AG10803 (cell line): ENCODE data around the gene SPRYD3.
A peak's percentile ranks its signal among the peaks of the same experiment; 100 is the strongest.

Experiments
- DNase-seq: peaks from one replicate; pipeline ENCODE4 v3.0.0; 2010; ENCODE audit warnings: low read depth
- H3K4me3 ChIP-seq: 2 replicates; pipeline ENCODE4 v1.5.1; 2011; ENCODE audit warnings: mild to moderate bottlenecking, low read length, control low read depth
- TF ChIP-seq, protein P1 (sequence below): conservative IDR thresholded peaks from 2 replicates; pipeline ENCODE4 v1.5.1; 2011; ENCODE audit warnings: mild to moderate bottlenecking, low read length, control low read depth, inconsistent platforms

The SPRYD3 gene

GRCh38 chr12:53090105-53090504 lies 10.9 kb upstream of the SPRYD3 start:
- TF ChIP-seq, protein P1, sequence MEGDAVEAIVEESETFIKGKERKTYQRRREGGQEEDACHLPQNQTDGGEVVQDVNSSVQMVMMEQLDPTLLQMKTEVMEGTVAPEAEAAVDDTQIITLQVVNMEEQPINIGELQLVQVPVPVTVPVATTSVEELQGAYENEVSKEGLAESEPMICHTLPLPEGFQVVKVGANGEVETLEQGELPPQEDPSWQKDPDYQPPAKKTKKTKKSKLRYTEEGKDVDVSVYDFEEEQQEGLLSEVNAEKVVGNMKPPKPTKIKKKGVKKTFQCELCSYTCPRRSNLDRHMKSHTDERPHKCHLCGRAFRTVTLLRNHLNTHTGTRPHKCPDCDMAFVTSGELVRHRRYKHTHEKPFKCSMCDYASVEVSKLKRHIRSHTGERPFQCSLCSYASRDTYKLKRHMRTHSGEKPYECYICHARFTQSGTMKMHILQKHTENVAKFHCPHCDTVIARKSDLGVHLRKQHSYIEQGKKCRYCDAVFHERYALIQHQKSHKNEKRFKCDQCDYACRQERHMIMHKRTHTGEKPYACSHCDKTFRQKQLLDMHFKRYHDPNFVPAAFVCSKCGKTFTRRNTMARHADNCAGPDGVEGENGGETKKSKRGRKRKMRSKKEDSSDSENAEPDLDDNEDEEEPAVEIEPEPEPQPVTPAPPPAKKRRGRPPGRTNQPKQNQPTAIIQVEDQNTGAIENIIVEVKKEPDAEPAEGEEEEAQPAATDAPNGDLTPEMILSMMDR: no peak
- DNase-seq: no peak
- H3K4me3 ChIP-seq: no peak overlapping the region

- DNase-seq: no peak
- no peak overlapping the region for H3K4me3 ChIP-seq
- TF ChIP-seq, protein P1: no peak
Measured at GRCh38 chr12:53086361-53086760, 7.2 kb upstream of the SPRYD3 start.

DNA sequence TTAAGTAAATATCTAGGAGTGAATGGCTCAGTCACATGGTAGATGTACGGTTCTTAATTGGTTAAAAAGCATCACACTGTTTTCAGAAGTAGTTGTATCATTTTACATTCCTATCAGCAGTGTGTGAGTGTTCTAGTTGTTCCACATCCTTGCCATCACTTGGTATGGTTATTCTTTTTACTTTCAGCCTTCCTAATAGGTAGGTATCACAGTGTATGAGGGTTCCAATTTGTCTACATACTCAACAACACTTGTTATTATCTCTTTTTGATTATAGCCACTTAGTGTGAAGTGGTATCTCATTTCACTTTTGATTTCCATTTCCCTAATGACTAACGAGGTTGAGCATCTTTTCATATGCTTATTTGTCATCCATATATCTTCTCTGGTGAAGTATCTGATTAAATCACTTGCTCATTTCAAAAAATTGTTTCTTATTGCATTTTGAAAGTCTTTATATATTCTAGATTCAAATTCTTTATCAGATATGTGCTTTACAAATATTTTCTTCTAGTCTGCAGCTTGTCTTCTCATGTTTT lies 3.5 kb upstream of the SPRYD3 start:
- DNase-seq: no peak
- no peak overlapping the region for H3K4me3 ChIP-seq
- TF ChIP-seq, protein P1: no peak

GRCh38 chr12:53078425-53079225 lies 565 bp downstream of the SPRYD3 start:
- TF ChIP-seq, protein P1: no peak
- H3K4me3 ChIP-seq: peak overlapping the region; percentile 70
- DNase-seq: peak; percentile 51

GRCh38 chr12:53077030-53077429 lies 2.2 kb downstream of the SPRYD3 start:
- DNase-seq: no peak
- no peak overlapping the region for H3K4me3 ChIP-seq
- TF ChIP-seq, protein P1: no peak

DNA sequence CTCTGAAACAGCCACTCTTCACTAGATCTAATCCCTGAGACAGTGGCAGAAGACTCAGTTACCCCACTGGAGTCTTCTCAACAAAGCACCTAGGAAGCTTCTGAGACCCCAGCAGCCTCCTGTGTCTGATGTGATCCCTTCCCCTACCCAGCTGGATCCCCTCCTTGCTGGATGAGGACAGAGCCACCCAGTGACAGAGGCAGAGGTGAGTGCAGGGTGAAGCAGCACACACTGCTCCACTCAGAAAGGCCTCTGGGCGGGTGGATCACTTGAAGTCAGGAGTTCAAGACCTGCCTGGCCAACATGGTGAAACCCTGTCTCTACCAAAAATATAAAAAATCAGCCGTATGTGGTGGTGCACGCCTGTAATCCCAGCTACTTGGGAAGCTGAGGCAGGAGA lies 2.7 kb downstream of the SPRYD3 start:
- TF ChIP-seq, protein P1: no peak
- DNase-seq: no peak
- H3K4me3 ChIP-seq: no peak overlapping the region

DNA sequence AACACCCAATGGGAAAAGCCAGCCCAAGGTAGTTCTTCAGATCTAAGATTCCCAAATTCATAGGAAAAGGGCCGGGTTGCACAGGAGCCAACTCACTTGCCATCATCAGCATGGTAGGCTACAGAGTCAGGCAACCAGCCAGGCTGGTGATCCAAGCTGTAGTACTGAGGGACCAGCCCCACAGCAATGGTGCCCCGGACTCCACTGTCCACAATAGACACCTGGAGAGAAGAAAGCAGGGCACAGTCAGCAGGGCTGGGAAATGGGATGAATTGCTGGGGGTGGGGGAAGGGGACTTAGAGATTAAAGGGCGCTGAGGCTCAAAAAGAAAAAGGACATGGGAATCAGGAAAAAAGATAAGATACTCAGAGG lies 4.2 kb downstream of the SPRYD3 start:
- no peak for DNase-seq
- TF ChIP-seq, protein P1: no peak
- H3K4me3 ChIP-seq: no peak overlapping the region
